HG02840 (cell line): ENCODE data around the gene TMEM87B.

ENCODE experiments used
- ATAC-seq: cut with Tn5 transposase; IDR thresholded peaks from one replicate; pipeline ENCODE4 v1.9.1; 2021; ENCODE audit warnings: mild to moderate bottlenecking, moderate library complexity, moderate number of reproducible peaks; ENCODE audit not compliant: unreplicated experiment, low FRiP score

TMEM87B gene

GRCh38 chr2:112149194-112149593 is 94.1 kb downstream of the TMEM87B start:
- ATAC-seq = no peak

- ATAC-seq = no peak
These were observed 94.9 kb downstream of the TMEM87B start for GRCh38 chr2:112149866-112150435.

GRCh38 chr2:112150447-112150846 is 95.4 kb downstream of the TMEM87B start:
- no peak for ATAC-seq

GRCh38 chr2:112150851-112151250 is 95.8 kb downstream of the TMEM87B start:
- ATAC-seq = no peak

- no peak for ATAC-seq
These were observed 96.2 kb downstream of the TMEM87B start for GRCh38 chr2:112151271-112151670.

- no peak for ATAC-seq
These were observed 96.8 kb downstream of the TMEM87B start for GRCh38 chr2:112151701-112152440.

GRCh38 chr2:112152476-112153178 is 97.6 kb downstream of the TMEM87B start:
- no peak for ATAC-seq

- ATAC-seq = no peak
These were observed 98.1 kb downstream of the TMEM87B start for GRCh38 chr2:112153179-112153490.

GRCh38 chr2:112153501-112153900 is 98.4 kb downstream of the TMEM87B start:
- ATAC-seq = no peak

GRCh38 chr2:112154246-112155117 is 99.4 kb downstream of the TMEM87B start:
- no peak for ATAC-seq

GRCh38 chr2:112155331-112156151 is 100.5 kb downstream of the TMEM87B start:
- no peak for ATAC-seq

GRCh38 chr2:112156152-112156986 is 101.3 kb downstream of the TMEM87B start:
- no peak for ATAC-seq

- no peak for ATAC-seq
These were observed 102.4 kb downstream of the TMEM87B start for GRCh38 chr2:112157472-112157871.

- no peak for ATAC-seq
These were observed 104.4 kb downstream of the TMEM87B start for GRCh38 chr2:112159454-112159921.

- no peak for ATAC-seq
These were observed 105.5 kb downstream of the TMEM87B start for GRCh38 chr2:112160283-112161250.

GRCh38 chr2:112161431-112162145 is 106.5 kb downstream of the TMEM87B start:
- no peak for ATAC-seq

- ATAC-seq = no peak
These were observed 107.3 kb downstream of the TMEM87B start for GRCh38 chr2:112162341-112162740.
